GM21526 (cell line): ENCODE data around the gene MPST.
"Not testable (repeated sequence)": the region's sequence is repeated elsewhere in the genome, so short reads cannot be mapped to it uniquely, and the experiment has no call there.

Experiments used
- ATAC-seq: cut with Tn5 transposase; IDR thresholded peaks from one replicate; pipeline ENCODE4 v1.9.1; 2021; ENCODE audit warnings: moderate library complexity; ENCODE audit not compliant: unreplicated experiment, low FRiP score

The MPST gene

GRCh38 chr22:37058917-37059701 lies 39.6 kb downstream of the MPST start:
- no peak for ATAC-seq

- no peak for ATAC-seq
These were observed 40.4 kb downstream of the MPST start for GRCh38 chr22:37059876-37060449.

DNA sequence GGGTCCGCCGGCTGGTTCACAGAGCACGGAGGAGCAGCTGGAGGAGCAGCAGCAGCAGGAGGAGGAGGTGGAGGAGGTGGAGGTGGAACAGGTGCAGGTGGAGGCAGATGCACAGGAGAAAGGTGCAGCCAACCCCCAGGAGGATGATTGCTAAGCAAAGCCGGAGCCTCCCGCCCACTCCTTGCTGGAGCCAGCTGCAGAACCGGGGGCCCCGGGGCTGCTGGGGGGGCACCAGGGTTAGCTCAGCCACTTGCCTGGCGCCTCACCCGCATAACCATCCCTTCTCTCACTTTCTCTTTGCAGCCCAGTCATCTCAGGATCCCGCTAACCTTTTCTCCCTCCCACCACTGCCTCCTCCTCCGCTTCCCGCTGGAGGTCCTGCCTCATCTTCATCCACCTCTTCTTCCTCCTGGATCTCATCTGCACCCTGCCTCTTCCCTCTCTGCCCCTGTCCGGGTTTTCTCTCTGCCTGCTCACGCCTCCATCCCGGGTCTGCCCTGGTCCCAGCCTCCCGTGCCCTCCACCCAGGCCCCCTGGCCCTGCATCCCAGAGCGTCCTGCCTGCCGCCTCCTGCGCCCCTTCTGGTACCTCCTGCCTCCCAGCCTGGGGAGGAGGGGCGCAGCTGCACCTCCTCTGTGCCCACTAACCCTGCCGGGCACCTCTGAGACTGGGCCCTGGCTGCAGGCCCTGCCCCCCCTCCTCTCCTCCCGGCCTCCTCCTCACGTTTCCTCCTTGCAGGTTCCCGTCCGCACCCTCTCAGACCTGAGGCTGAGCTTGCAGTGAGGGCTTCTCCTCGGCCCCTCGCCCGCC lies 41.5 kb downstream of the MPST start:
- no peak for ATAC-seq

DNA sequence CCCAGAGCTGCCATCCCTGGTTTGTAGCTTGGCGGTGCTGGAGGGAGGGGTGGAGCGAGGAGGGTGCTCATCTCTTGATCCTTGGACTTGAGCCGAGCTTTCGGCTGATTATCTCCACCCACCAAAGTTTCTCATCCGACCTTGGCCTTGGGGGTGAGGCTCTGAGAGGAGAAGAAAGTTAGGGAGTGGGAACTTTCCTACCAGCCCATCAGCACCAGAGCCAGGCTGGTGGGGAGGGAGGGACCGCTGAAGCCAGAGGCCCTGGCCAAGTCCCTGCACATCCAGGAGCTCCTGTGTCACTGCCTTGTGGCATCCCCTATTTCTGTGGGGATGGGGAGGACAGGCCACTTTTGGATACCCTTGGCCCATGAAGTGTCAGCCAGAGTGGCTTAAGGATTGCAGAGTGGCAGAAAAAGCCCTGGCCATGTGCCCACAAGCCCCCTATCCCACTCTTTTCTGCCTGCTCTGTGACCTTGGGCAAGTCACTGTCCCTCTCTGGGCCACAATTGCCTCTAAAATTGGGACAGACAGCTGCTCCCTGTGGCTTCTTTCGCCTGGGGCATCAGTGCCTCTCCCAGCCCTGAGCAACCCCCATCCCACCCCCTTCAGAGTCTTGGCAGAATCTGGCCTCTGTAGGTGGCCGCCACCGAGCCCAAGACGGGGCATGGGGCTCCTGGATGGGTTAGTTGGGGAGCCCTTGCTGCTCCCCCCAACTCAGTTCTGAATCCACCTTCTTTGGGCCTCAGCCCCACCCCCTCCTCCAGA lies 42.3 kb downstream of the MPST start:
- no peak for ATAC-seq

- no peak for ATAC-seq
These were observed 42.8 kb downstream of the MPST start for GRCh38 chr22:37062376-37062675.

- no peak for ATAC-seq
These were observed 43.3 kb downstream of the MPST start for GRCh38 chr22:37062702-37063381.

- no peak for ATAC-seq
These were observed 44.2 kb downstream of the MPST start for GRCh38 chr22:37063431-37064420.

DNA sequence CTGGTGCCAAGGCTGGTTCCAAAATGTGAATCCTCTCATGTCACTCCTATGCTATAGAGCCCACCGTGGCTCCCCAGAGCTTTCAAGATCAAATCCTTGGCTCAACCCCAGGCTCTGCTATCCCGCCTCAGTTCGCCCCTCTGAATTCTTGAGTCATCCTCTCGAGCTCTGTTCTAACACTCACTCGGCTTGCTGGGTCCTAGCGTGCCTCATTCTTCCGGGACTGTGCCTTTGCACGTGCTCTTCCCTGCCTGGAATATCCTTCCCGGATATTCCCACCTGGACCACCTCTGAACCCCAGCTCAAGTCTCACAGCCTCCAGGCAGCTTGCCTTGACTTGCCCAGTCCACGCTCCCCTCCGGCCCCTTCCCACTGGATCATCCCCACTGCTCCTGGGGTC lies 45.0 kb downstream of the MPST start:
- no peak for ATAC-seq

DNA sequence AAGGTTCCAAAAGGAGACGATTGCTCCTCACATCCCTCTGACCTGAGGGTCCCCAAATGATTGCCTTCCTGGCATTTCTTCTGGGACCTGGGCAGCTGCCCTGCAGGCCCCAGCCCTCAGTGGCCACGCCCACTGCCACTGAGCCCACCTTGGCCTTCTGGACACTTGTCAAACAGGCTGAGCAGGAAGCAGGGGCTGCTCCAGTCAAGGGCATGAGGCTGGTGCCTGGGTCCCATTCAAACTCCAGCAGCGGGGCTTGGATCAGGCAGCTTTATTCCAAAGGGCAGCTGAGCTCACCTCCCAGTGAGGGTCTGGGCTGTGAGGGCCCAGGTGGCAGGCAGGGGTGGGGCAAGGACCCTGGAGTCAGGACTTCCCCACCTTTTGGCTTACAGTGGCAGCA lies 45.6 kb downstream of the MPST start:
- no peak for ATAC-seq

GRCh38 chr22:37065961-37066360 lies 46.4 kb downstream of the MPST start:
- ATAC-seq: no peak

DNA sequence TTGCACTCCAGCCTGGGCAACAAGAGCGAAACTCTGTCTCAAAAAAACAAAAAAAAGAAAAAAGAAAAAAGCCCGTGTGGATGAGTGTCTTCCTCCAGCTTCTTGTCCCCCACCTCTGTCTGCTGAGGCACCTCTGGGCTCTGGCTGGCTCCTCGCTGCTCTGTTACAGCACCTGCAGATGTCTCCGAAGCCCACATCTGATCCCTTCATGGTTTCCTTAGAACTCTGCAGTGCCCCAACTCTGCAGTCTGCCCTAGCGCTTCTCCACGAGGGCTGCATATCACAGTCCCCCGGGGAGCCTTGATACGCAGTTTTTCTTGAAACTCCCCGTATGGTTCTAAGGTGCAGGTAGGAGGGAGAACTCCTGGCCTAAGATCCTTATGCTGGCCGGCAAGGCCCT lies 47.9 kb downstream of the MPST start:
- no peak for ATAC-seq

DNA sequence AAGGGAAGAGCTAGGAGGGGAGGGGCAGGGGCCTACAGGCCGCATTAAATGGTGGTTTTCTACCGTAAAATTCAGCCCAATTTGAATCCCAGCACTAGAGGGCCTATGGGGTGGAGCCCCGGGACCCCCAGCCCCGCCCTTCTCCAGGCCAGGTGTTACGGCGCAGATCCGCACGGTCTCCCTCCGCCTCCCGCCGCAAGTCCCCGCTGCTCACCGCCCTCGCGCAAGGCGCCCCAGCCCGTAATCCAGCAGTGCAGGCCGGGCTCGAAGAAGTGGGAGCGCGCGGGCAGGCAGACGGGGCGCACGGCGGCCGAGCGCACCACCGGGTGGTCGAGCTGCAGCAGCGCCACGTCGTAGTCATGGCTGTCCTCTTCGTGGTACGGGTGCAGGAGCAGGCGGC lies 49.3 kb downstream of the MPST start:
- no peak for ATAC-seq

GRCh38 chr22:37069319-37069718 lies 49.8 kb downstream of the MPST start:
- ATAC-seq: no peak

- ATAC-seq: no peak
These were observed 50.2 kb downstream of the MPST start for GRCh38 chr22:37069719-37070118.

- ATAC-seq: no peak
These were observed 50.8 kb downstream of the MPST start for GRCh38 chr22:37070334-37070733.

GRCh38 chr22:37070744-37071143 lies 51.2 kb downstream of the MPST start:
- no peak for ATAC-seq

DNA sequence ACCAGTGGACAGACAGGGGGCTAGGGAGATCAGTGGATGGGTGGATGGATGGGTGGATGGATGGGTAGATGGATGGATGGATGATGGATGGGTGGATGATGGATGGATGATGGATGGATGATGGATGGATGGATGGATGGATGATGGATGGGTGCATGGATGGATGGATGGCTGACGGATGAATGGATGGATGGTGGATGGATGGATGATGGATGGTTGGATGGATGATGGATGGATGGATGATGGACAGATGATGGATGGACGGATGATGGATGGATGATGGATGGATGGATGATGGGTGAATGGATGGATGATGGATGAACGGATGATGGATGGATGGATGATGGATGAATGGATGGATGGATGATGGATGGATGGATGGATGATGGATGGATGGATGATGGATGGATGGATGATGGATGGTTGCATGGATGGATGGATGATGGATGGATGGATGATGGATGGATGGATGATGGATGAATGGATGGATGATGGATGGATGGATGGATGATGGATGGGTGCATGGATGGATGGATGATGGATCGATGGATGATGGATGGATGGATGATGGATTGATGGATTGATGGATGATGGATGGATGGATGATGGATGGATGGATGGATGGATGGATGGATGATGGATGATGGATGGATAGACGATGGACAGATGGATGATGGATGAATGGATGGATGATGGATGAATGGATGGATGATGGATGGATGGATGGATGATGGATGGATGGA lies 52.5 kb downstream of the MPST start:
- ATAC-seq: not testable (repeated sequence)

- no peak for ATAC-seq
These were observed 53.1 kb downstream of the MPST start for GRCh38 chr22:37072673-37073072.

GRCh38 chr22:37074537-37074936 lies 55.0 kb downstream of the MPST start:
- ATAC-seq: no peak
